Measurements from ENCODE around the gene JUN. TPM values are rescaled to one million over a fixed set of nuclear protein-coding genes. Genes with fewer than 3 reads are reported as not detected.

JUN gene
- total RNA-seq, 1 experiment from 2014 or later, result 24.9 TPM

- CTCF ChIA-PET, result no interaction called here
- no TSS peak for BruUV-seq (replicated peaks)
- intact Hi-C loops (cut with micrococcal nuclease; ENCODE audit: unreplicated experiment), result no loop called here
- DNase-seq (ENCODE audit: low spot score), result no peak
- TF ChIP-seq, protein P1, sequence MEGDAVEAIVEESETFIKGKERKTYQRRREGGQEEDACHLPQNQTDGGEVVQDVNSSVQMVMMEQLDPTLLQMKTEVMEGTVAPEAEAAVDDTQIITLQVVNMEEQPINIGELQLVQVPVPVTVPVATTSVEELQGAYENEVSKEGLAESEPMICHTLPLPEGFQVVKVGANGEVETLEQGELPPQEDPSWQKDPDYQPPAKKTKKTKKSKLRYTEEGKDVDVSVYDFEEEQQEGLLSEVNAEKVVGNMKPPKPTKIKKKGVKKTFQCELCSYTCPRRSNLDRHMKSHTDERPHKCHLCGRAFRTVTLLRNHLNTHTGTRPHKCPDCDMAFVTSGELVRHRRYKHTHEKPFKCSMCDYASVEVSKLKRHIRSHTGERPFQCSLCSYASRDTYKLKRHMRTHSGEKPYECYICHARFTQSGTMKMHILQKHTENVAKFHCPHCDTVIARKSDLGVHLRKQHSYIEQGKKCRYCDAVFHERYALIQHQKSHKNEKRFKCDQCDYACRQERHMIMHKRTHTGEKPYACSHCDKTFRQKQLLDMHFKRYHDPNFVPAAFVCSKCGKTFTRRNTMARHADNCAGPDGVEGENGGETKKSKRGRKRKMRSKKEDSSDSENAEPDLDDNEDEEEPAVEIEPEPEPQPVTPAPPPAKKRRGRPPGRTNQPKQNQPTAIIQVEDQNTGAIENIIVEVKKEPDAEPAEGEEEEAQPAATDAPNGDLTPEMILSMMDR (conservative IDR thresholded peaks at IDR 0.05; ENCODE audit: low read depth, low read length), result no peak
- no peak for TF ChIP-seq EZH2 (IDR thresholded peaks at IDR 0.05; ENCODE audit: borderline replicate concordance, low read depth, low read length, poor library complexity, severe bottlenecking)
- POLR2A ChIA-PET (ENCODE audit: low non-redundant PET), result no interaction called here
- Histone ChIP-seq H3K9me3 (ENCODE audit: low read depth, low read length, poor library complexity, severe bottlenecking) (no peaks in the 10 kb centered on the region), H3K27me3 (replicated peaks; ENCODE audit: insufficient read depth, low read depth, low read length, poor library complexity) (no peaks in the 10 kb centered on the region), H3K4me1 (ENCODE audit: insufficient read depth, low read length, poor library complexity, severe bottlenecking) (peaks cover 13% of the 10 kb centered on the region), H3K4me3 (ENCODE audit: low read depth, low read length, poor library complexity, severe bottlenecking) (no peak overlapping the region), H3K27ac (ENCODE audit: low read depth, low read length, poor library complexity, severe bottlenecking) (no peak overlapping the region), H3K36me3 (ENCODE audit: insufficient read depth, low read length, poor library complexity, severe bottlenecking) (no peaks in the 10 kb centered on the region)
Measured at GRCh38 chr1:58813801-58814200, 30.0 kb upstream of the JUN start.

DNA sequence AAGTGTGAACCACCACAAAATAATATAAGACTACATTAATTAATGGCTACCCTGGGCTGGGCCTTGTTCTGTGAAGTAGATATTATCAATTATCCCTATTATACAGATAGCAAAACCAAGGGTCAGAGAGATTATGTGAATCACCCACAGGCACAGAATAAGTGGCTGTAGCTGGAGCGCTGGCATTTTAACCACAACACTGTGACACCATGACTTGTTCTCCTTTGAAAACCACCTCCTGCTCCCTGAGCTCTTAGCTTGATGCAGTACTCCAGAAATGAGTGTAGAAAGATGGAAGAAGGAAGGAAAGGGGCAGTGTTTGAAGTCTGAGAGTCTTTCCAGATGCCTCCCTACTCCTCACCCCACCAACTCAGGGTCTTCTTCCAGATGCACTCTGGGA lies 29.5 kb upstream of the JUN start:
- ChIA-PET CTCF (no interaction called here), POLR2A (ENCODE audit: low non-redundant PET) (no interaction called here)
- TF ChIP-seq, protein P1 (conservative IDR thresholded peaks at IDR 0.05; ENCODE audit: low read depth, low read length), result no peak
- TF ChIP-seq EZH2 (IDR thresholded peaks at IDR 0.05; ENCODE audit: borderline replicate concordance, low read depth, low read length, poor library complexity, severe bottlenecking), result no peak
- intact Hi-C loops (cut with micrococcal nuclease; ENCODE audit: unreplicated experiment), result no loop called here
- Histone ChIP-seq H3K36me3 (ENCODE audit: insufficient read depth, low read length, poor library complexity, severe bottlenecking) (no peaks in the 10 kb centered on the region), H3K4me1 (ENCODE audit: insufficient read depth, low read length, poor library complexity, severe bottlenecking) (peaks cover 13% of the 10 kb centered on the region), H3K27me3 (replicated peaks; ENCODE audit: insufficient read depth, low read depth, low read length, poor library complexity) (no peaks in the 10 kb centered on the region), H3K27ac (ENCODE audit: low read depth, low read length, poor library complexity, severe bottlenecking) (no peak overlapping the region), H3K4me3 (ENCODE audit: low read depth, low read length, poor library complexity, severe bottlenecking) (no peak overlapping the region), H3K9me3 (ENCODE audit: low read depth, low read length, poor library complexity, severe bottlenecking) (no peaks in the 10 kb centered on the region)
- no TSS peak for BruUV-seq (replicated peaks)
- no peak for DNase-seq (ENCODE audit: low spot score)

DNA sequence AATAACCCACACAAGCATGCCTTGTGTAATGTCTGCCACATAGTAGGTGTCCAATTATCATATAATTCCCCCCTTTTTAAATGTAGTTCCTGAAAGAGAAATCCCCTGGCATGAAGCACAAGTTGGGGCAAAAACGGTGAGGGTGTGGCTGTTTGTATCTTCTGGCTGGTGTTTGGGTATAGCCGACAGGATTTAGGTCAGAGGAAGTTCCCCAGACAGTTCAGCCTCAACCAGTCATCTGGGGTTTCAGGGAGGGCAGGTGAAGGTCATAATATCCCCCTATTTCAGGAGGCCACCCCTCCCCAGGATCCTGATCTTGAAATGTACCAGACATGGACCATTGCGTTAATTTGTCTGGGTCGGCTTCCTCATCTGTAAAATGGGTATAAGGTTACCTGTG lies 29.1 kb upstream of the JUN start:
- no TSS peak for BruUV-seq (replicated peaks)
- Histone ChIP-seq H3K27ac (ENCODE audit: low read depth, low read length, poor library complexity, severe bottlenecking) (no peak overlapping the region), H3K36me3 (ENCODE audit: insufficient read depth, low read length, poor library complexity, severe bottlenecking) (no peaks in the 10 kb centered on the region), H3K9me3 (ENCODE audit: low read depth, low read length, poor library complexity, severe bottlenecking) (no peaks in the 10 kb centered on the region), H3K4me3 (ENCODE audit: low read depth, low read length, poor library complexity, severe bottlenecking) (no peak overlapping the region), H3K4me1 (ENCODE audit: insufficient read depth, low read length, poor library complexity, severe bottlenecking) (peaks cover 13% of the 10 kb centered on the region), H3K27me3 (replicated peaks; ENCODE audit: insufficient read depth, low read depth, low read length, poor library complexity) (no peaks in the 10 kb centered on the region)
- ChIA-PET CTCF (no interaction called here), POLR2A (ENCODE audit: low non-redundant PET) (no interaction called here)
- TF ChIP-seq EZH2 (IDR thresholded peaks at IDR 0.05; ENCODE audit: borderline replicate concordance, low read depth, low read length, poor library complexity, severe bottlenecking), result no peak
- TF ChIP-seq, protein P1 (conservative IDR thresholded peaks at IDR 0.05; ENCODE audit: low read depth, low read length), result no peak
- intact Hi-C loops (cut with micrococcal nuclease; ENCODE audit: unreplicated experiment), result no loop called here
- no peak for DNase-seq (ENCODE audit: low spot score)
